ENCODE data around the gene TRAP1.
"Not testable (repeated sequence)": the region's sequence is repeated elsewhere in the genome, so short reads cannot be mapped to it uniquely, and the experiment has no call there.

Gene TRAP1

DNA sequence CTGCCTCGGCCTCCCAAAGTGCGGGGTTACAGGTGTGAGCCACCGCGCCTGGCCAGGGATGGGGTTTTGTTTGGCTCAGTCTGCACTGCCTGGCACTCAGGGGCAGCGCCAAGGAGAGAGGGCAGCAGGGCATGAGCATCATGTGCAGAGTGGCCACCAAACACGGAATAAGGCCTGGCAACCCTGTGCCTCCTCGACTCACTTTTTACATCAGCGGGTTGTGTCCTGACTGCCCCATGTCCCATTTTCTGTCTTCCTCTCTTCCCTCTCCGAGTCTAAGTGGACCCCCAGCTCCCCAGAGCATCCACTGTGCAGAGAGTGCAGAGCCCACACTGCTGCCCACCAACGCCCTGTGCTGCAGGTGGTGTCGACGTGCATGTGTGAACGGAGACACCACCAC, 18.2 kb upstream of the TRAP1 start:
- DNase-seq, result no peak

DNA sequence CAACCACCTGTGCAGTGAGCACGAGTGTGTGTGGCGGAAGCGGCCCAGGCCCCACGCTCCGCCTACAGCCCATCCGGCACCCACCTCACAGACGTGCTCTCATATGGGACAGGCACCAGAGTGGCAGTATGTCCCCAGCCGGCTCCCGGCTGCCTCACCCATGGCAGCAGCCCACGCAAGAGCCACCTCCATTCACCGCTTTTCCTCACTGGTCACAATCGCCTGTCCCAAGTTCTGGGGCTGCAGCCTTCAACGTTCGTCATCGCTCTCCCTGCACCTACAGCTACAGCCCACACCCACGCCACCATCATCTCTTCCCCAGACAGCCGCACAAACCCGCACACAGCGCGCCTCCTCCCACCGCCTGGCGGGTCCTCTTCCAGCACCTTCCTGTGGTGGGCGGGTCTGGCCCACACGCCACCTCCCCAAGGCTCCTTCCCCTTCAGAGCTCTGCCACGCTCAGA, 17.5 kb upstream of the TRAP1 start:
- no peak for DNase-seq

DNA sequence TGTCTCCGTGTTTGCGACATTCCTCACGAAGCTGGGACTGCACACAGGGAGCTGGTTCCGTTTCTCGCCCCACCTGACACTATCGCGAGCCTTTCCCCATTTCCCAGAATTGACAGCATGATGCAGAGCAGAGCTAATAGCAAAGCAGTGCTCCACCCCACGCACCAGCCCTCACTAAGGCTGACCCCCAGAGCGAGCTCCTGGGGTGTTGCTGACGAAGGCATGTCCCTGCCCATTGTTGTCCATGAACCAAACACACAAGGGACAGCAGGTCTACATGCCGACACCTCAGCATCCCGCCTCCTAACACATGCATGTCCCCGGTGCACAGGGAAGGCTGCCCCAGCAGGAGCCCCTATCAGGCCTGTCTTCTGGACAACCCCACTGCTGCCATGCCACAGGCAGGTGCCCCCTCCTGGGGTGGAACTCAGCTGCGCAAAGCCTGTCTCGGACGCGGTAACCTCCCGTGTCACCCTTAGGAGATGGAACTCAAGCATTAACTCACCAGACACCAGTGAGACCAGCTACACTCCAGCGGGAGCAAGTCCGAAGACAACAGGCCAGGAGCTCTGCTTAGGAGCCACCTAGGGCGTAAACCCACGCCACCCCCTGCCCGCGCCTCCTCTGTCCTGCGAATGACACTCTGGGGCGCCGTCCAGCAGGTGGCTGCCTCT, 16.9 kb upstream of the TRAP1 start:
- no peak for DNase-seq

DNA sequence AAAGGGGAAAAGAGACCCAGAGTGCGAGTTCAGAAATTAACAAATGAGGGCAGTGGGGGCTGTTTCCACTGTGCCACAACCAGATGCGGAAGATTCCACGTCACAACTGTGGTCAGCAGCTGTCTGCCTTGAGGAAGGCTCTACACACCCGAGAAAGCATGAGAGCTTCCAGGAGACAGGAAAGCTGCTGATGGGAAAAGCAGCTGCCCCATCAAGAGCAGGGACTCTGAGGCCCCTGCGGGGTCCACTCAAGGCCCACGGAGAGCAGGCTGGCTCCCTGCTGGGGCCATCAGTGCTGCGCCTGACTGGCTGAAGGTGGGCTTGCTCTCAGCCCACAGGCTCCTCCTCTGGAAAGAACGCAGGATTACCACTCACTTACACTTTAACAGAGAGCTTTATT, 14.8 kb upstream of the TRAP1 start:
- DNase-seq, result no peak

DNA sequence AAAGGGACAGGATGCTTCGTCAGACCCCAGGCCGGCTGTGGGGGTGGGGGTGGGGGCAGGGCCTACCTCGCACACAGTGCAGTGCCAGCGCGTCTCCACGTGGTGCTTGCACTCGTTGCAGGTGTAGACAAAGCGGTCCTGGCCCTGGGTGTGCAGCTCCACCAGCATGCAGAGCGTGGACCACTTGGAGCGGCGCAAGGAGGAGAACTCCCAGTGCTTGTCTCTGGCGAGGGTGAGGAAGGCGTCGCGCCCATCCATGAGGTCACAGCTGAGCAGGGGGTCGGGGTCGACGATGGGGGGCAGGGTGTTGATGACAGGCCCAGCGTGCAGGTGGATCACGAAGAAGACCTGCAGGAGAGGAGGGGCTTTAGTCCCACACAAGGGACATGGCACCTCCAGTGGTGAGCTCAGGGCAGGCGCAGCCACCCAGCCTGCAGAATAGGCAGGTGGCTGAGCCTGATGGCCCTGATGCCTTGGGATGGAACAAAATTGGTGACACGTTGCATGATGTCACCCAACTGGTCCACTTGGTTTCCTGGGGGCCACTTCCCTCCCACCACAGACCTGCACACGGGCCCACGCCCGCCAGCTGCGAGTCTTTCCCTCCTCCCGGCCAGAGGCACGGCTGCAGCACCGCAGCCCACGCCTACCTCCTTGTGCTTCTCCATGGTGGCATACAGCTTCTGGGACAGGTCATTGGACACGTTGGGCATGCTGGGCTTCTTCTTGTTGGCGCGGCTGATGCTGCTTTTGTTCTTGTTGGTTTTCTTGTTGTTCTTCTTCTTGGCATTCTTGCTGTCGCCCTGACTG, 14.0 kb upstream of the TRAP1 start:
- no peak for DNase-seq

DNA sequence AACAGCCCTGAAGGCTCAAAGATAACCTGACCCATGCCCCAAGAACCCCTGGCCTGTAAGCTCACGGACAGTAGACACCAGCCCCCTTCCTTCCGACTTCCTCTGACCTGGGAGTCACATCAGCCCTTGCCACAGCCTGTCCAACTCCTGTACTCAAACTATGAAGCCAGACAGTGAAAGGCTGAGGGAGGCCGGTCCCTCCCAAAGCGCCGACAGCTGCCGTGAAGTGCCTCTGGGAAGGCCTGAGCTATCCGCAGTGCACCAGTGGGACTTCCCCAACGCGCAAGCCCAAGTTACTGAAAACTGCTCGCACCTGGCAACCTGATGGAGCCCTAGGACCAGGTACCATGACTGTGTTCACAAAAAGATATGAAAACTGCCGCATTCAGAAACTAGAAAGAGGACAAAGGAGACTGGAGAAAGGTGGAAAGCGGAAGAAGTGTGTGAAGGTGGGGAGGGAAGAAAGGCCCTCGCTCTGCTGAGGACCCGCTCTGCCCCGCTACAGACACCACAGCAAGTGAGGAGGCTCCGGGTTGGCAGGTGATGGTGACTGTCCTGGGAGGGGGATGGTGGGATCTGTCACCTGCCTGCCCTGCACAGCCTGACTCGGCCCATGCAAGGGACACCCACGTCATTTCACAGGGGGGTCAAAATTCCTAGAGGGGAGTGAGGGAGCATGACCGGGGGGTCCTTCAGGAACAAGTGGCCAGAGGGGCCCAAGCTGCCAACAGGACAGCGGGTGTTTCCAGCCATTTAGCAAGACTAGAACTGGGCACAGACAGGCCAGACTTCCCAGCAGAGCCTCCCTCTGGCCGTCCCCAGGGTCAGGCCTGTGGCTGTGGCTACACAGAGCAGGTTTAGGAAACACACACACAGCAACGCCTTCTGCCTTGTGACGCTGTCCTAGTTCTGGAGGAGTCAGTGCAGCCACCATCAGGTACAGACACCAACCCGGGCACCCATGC, 13.1 kb upstream of the TRAP1 start:
- DNase-seq, result no peak

DNA sequence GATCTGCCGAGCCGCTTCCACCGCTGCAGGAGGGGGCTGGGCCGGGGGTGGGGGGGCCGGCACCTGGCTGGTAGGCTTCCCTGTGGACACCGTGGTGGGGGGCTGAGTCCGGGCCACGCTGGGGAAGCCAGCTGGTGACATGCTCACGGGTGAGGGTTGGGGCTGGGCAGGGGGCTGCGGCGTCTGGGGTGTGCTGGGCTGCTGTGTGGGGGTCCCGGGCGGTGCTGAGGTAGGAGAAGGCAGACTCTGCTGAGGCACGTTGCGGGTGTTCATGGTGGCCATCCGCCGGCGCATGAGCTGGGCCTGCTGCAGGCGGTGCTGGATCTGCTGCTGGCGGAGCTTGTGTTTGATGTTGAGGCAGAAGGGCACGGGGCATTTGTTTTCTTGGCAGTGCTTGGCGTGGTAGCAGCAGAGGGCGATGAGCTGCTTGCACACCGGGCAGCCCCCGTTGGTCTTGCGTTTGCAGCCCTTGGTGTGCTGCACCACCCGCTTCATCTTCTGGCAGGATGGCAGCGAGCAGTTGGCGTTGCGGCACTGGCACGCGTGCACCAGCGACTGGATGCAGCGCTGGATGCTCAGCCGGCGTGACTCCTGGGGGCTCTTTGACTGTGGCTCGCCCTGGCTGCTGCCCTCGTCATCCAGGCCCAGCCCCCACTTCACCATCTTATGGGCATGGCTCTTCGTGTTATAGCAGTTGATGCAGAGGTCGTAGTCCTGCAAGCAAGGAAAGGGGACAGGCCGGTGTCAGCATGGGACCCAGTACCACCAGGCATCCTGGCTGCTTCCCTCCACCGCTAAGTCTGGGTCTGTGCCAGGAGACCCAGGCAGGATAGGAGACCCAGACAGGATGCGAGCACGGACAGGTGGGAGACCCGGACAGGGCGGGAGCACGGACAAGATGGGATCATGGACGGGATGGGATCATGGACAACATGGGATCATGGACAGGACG, 12.1 kb upstream of the TRAP1 start:
- no peak for DNase-seq

DNA sequence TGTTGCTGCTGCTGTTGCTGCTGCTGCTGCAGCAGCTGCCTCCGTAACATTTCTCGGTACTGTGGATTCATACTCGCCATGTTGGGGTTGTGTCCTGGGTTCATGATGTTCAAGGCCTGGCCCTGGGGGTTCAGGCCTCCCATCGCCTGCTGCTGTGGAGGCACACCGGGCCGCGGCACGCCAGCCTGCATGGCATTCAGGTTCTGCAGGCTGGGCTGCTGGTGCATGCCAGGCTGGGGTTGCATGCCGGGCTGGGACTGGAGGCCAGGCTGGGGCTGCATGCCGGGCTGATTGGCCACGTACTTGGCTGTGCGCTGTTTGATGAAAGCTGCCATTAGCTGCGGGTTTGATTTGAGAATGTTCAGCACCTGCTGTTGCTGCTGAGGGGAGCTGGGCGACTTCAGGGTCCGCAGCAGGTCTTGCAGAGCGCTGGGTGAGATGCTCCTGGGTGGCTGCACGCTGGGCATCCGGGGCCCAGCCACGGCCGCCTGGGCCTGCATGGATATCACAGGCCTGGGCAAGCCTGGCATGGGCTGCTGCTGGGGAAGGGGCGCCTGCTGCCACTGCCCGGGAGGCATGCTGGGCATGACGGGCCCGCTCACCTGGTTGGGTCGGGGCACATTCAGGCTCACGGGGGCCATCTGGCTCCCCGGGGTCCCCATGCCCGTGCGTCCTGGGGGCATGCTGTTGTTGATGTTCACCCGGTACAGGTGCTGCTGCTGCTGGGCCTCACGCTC, 11.3 kb upstream of the TRAP1 start:
- DNase-seq, result no peak

DNA sequence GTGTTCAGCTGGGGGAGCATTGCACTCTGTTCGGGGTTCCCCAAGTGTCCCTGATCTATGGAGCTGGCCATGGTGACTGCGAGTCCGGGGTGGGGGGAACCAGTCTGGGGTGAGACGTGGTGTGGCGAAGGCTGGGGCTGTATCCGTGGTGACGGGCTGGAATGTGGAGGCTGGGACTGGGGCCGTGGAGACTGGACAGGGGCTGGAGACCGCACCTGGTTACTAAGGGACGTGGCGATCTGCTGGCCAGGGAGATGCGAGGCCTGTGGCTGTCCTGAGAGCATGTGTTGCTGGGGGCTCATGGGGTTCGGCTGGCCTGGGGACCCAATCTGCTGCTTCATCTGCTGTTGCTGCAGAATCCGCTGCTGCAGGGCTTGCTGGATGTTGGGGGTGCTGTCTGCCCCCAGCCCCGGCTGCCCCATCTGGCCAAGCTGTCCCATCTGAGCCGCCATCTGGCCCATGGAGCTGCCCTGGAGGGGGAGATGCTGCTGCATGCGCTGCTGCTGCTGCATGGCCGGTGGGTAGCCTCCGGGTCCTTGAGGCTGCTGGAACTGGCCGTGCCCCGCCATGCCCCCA, 10.6 kb upstream of the TRAP1 start:
- no peak for DNase-seq

DNA sequence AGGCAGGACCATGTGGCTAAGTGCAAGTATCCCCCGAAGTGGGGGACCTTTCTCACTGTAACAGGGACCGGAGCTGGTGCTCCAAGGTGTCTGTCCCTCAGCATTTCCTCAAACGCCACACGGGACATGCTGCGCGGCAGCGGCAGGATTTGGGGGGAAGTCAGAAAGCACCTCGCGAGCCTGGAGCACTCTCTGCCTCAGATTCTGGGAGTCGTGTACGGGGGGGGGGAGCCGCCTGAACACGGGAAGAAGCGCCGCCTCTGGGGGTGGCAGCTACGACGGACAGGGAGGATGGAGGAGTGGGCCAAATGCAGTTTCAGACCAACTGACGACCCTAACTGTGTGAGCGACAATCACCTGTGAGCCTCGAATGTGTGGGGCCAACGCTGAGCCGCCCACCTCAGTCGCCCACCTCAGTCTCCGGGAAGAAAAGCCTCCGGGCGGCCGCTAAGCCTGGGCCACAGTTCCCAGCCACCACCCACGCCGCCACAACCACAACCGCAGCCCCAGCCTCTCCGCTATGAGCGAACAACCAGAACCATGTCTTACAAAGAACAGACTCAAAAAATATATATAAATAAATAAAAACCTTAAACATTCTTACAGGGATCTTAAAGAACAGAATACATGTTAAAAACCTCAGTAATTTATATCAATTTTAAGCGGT, 8.8 kb upstream of the TRAP1 start:
- no peak for DNase-seq

DNA sequence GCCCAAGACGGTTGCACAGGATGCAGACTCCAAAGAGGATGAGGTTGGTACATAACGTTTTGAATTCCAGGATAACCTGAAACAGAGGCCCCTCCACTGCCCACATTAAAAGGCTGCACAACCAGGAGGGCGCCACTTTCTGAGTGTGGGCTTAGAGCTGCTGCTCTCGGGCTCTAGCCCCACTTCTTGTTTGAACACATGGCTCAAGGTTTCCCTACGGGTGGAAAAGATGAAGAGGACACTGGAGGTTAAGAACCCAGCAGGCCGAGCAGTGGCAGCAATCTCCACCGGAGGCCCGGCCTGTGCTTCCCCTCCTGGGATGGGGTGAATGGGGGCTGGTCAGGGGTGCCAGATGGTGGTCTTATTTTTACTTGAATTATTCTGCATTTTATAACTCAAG, 8.0 kb upstream of the TRAP1 start:
- no peak for DNase-seq

DNA sequence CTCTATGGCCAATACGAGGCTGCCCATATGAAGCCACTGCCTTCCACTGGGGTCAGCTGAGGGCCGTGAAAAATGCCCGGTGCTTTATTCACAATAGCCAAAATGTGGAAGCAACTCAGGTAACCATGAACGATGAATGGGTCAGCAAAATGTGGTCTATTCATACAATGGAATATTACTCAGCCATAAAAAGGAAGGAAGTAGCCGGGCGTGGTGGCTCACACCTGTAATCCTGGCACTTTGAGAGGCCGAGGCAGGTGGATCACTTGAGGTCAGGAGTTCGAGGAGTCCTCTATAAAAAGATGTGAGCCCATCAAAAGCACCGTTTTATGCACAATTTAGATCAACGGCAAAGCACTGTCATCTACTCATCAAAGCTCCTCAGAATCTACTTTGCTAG, 5.2 kb upstream of the TRAP1 start:
- no peak for DNase-seq

DNA sequence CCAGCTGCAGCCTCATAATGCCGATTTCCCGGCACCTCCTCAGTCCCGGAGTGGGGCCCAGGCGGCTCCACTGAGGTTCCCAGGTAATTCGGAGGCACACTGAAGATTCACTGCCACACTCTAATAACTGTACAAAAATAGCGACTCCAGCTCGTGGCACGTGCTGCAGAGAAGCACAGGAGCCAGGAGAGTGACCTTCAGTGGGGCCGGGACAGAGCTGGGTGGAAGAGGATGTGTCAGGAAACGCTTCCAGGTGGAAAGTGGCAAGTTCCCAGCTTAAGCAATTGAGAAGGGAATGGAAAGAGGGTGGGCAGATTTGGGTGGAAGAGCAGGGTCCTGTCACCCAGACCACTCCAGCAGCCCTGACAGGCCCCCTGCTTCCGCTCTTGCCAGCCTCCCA, 3.1 kb upstream of the TRAP1 start:
- DNase-seq, result no peak

DNA sequence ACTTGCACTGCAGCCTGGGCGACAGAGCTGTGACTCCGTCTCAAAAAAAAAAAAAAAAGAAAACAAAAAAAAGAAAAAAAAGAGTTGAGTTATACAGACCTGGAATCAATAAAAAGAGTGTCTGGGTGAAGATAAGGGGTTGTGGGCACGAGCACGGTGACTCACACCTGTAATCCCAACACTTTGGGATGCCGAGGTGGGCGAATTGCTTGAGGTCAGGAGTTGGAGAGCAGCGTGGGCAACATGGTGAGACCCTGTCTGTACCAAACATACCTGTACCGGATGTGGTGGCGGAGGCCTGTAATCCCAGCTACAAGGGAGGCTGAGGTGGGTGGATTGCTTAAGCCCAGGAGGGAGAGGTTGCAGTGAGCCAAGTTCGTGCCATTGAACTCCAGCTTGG, 1.3 kb upstream of the TRAP1 start:
- DNase-seq, result no peak

DNA sequence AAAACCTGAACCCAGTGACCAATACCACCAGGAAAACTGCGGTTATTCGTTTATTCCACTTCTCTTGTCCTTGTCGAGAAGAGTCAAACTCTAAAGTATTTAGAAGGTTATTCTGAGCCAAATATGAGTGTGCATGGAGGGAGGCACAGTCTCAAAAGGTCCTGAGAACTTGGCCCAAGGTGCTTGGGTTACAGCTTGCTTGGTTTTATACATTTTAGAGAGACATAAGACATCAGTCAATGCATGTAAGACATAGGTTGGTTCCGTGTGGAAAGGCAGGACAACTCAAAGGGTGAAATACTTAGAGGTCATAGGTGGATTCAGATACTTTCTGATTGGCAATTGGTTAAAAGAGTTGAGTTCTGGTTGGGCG, 681 bp upstream of the TRAP1 start:
- DNase-seq, result no peak

DNA sequence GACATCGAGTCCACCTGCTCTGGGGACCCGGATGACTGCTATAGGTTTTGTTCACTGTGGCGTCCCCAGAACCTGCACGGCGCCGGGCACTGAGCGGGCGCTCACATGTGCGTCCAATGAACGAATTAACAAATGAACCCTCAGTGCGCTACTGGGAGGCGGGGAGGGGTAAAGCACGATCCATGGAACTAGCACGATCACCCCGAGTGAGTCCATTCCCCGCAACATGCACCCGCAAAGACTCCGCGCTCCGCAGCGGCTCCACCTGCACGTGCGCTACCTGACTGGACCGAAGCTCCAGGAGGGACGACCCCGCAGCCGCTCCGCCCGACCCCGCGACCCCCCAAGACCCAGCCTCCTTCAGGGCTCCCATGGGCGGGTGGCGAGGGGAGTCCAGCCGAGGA, 491 bp downstream of the TRAP1 start:
- DNase-seq, result peak; percentile 12

DNA sequence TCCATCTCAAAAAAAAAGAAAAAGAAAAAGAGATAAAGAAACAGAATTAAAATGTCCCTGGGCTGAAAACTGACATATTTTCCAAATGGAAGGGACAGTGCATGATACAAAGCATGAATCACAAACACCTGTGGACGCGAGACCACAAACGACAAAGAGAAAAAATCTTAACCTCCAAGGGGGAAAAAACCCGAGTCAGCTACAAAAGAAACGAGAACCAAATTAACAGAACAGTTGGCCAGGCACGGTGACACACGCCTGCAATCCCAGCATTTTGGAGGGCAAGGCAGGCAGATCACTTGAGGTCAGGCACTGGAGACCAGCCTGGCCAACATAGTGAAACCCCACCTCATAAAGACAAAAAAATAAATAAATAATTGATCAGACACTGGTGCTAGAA, 1.9 kb downstream of the TRAP1 start:
- no peak for DNase-seq

DNA sequence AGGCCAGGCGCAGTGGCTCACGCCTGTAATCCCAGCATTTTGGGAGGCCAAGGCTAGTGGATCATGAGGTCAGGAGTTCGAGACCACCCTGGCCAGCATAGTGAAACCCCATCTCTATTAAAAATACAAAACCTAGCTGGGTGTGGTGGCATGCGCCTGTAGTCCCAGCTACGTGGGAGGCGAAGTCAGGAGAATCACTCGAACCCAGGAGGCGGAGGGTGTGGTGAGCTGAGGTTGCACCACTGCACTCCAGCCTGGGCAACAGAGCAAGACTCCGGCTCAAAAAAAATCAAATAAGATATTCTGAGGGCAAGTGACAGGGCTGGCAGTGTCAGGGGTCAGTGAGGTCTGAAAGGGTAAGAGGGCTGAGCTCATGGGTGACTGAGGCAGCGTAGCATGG, 2.9 kb downstream of the TRAP1 start:
- not testable (repeated sequence) for DNase-seq

DNA sequence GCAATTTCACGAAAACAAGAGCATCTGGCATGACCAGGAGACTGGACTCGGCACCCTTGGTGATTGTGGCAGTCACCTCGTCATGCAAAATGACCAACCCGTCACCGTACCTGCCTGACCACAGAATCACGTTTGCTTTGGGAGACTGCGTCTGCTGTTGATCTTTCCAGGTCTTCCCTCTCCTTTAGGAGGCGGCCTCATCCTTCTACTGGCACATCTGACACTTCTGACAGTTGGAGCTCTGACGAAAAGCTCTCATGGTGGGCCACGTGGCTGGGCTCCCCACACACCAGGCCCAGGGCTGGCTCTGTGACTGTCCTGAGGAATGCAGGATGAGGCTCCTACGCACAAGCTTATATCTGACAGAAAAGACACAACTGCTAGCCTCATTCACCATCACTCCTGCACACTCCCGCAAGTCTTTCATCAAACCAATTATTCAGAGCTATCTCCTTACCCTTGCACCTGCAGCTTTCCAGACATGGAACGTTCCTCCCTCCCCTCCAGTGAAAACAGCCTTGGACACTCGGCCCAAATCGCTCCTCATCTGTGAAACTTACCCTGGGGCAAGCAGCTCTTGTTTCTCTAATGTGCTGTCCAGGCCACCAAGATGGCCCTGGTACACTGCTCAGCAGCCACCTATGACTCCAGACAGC, 3.6 kb downstream of the TRAP1 start:
- DNase-seq, result no peak

DNA sequence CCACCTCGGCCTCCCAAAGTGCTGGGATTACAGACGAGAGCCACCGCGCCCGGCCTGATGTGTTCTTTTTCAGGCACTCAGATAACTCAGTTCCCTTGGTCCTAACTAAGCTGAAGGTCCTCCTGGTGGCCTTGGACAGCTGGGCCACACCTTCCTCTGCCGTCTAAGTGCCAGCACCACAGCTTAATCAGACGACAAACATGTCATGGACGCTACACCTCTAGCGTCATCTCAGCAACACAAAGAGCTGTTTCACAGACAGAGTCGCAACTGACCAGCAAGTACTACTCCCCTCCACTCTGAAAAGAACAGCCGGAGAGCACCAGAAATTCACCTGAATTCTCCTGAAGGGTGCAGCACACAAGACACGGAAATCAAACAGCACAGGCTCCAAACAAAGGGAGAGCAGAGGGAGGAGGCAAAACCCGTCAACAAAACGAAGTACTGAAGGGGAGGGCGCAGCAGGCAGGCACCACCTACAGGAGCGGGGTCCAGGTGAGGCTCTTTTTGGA, 4.4 kb downstream of the TRAP1 start:
- DNase-seq, result no peak

Measured in effector CD4-positive, alpha-beta T cell (primary cell).